ENCODE measurements around the gene RBBP8. TPM values are rescaled to one million over a fixed set of nuclear protein-coding genes. Genes with fewer than 3 reads are reported as not detected.
"Not testable (repeated sequence)": the region's sequence is repeated elsewhere in the genome, so short reads cannot be mapped to it uniquely, and the experiment has no call there.

RBBP8 gene
- total RNA-seq, 1 donor from 2014 or later, result 6.1 TPM

DNA sequence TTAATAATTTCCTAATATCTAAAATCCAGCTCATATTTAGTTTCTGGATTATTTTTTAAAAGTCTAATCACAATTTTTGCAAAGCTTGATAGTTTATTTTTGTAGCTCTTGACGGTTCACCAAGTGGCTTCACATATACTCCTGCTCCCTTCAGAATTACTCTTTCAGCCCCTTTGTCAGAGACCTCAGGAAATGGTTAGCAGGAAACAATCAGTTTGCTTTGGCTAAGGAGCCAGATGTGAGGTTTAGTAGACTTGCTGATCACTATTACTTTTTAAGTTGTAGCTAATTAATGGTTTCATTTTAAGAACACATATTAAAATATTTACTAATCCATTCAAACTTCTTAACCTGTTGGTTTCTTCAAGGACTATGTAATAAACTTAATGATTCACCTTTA is 2.3 kb downstream of the RBBP8 start:
- ATAC-seq (no peak), DNase-seq (no peak)
- intact Hi-C loops (cut with micrococcal nuclease), result no loop called here

DNA sequence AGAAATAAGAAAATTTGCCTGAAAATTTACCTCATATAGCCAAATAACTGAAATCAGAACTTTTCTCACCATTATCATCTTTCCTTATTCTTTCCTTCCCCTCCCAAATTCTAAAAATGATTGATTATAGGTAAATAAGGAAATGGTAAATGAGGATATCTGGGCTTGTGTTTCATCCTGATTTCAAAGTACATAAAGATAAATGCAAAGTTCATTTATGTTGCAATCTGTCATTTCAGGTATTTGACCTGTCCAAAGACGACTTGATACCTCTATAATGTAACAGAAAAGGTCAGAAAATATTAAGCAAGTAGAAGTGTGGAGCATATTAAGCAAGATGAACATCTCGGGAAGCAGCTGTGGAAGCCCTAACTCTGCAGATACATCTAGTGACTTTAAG is 3.4 kb downstream of the RBBP8 start:
- intact Hi-C loops (cut with micrococcal nuclease), result no loop called here

GRCh38 chr18:22939649-22940048 is 6.5 kb downstream of the RBBP8 start:
- DNase-seq, result no peak
- ATAC-seq, result no peak
- intact Hi-C loops (cut with micrococcal nuclease), result no loop called here

More for the DNA sequence above, 3.4 kb downstream of the RBBP8 start:
- ATAC-seq, result no peak
- DNase-seq, result no peak

GRCh38 chr18:22943847-22944246 is 10.7 kb downstream of the RBBP8 start:
- ATAC-seq (no peak), DNase-seq (no peak)
- intact Hi-C loops (cut with micrococcal nuclease), result no loop called here

- intact Hi-C loops (cut with micrococcal nuclease), result no loop called here
- ATAC-seq (no peak), DNase-seq (no peak)
Observed at GRCh38 chr18:22946217-22946616, 13.1 kb downstream of the RBBP8 start.

DNA sequence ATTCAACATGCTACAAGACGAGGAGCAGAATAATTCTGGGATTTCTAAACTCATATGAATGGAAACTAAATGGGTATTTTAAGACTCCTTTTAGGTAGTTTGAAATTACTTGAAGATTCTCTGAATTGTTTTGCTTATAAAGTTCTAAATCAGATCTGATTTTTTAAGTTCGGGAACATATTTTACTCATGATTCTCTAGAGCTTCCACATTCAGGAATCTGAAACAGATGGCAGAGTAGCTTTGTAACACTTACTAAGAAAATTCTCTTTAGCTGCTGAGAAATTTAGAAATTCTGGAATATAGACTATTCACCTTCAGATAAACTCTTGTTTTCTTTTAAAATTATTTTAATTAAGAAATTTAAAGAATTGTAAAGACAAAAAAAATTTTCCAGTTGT is 13.7 kb downstream of the RBBP8 start:
- ATAC-seq (no peak), DNase-seq (no peak)
- intact Hi-C loops (cut with micrococcal nuclease), result no loop called here

- DNase-seq (no peak), ATAC-seq (no peak)
- intact Hi-C loops (cut with micrococcal nuclease), result no loop called here
Observed at GRCh38 chr18:22951823-22952222, 18.7 kb downstream of the RBBP8 start.

DNA sequence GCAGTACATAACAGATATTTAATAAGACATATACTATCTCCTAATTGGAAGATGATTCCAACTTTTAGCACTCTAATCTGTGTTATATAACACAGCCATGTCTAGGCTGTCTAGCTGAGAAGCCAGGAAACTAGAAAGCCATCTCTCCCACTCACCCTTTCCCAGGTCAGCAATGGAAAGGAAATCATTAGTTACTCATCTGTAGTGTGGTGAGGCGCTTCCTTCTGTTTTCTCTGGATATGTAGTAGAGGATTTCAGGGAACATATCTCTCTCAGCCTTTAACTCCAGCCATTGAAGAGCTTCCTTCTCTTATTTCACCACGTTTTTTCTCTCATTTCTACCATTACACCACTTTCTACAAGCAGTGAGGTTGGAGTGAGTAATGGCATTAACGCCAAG is 19.4 kb downstream of the RBBP8 start:
- DNase-seq (no peak), ATAC-seq (no peak)
- intact Hi-C loops (cut with micrococcal nuclease), result no loop called here

DNA sequence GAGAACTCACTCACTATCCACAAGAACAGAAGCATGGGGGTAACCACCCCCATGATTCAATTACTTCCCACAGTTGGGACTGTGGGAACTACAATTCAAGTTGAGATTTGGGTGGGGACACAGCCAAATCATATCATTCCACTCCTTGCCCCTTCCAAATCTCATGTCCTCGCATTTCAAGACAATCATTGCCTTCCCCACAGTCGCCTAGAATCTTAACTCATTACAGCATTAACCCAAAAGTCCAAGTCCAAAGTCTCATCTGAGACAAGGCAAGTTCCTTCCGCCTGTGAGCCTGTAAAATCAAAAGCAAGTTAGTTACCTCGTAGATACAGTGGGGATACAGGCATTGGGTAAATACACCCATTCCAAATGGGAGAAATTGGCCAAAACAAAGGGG is 20.9 kb downstream of the RBBP8 start:
- not testable (repeated sequence) for ATAC-seq

DNA sequence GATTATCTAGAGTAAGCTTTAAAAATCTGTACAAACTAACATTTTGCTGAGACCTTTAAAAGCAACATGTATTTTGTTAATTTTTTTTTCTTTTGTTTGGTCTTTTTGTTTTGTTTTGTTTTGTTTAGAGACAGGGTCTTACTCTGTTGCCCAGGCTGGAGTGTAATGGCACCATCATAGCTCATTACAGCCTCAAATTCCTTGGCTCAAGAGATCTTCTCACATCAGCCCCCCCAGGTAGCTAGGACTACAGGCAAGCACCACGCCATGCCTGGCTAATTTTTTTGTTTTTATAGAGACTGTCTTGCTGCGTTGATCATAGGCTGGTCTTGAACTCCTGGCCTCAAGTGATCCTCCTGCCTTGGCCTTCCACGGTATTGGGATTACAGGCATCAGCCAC is 23.1 kb downstream of the RBBP8 start:
- intact Hi-C loops (cut with micrococcal nuclease), result no loop called here
- DNase-seq, result no peak
- no peak for ATAC-seq

More for the DNA sequence above, 20.9 kb downstream of the RBBP8 start:
- intact Hi-C loops (cut with micrococcal nuclease); DNase-seq: not testable (repeated sequence)

GRCh38 chr18:22961156-22961555 is 28.0 kb downstream of the RBBP8 start:
- DNase-seq (no peak), ATAC-seq (no peak)
- intact Hi-C loops (cut with micrococcal nuclease), result no loop called here

GRCh38 chr18:22962004-22962403 is 28.9 kb downstream of the RBBP8 start:
- ATAC-seq (no peak), DNase-seq (no peak)
- intact Hi-C loops (cut with micrococcal nuclease), result no loop called here

DNA sequence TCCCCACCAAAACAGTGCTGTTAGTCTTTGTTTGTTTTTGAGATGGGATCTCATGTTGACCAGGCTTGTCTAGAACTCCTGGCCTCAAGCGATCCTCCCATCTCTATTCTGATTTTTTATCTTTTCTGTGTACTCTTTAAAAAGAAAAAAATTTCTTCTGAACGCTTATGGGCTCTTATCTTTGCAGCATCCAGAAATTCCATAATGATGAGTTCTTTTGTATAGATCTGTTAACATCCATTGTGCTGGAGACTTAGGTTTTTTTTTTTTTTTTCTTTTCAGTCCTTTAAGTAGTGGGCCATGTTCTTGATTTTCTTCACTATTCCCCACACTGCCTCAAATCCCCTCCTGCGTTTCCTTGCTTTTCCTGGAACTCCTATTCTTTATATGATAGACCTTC is 31.0 kb downstream of the RBBP8 start:
- no peak for ATAC-seq
- no peak for DNase-seq
- intact Hi-C loops (cut with micrococcal nuclease), result no loop called here

DNA sequence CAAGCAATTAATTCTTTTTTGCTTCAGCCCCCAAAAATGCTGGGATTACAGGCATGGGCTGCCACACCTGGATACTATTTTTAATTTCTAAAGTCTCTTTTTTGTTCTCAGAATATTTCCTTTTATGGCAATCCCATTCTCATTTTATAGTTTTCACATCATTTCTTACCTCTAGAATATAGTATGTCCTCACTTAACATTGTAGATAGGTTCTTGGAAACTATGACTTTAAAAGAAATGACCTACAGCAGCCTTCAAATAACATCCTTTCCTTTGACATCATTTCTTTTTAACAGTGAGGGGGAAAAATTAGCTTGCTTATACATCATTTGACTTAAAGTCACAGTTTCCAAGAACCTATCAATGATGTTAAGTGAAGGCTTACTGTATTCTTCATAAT is 31.6 kb downstream of the RBBP8 start:
- intact Hi-C loops (cut with micrococcal nuclease), result no loop called here

GRCh38 chr18:22971038-22971437 is 37.9 kb downstream of the RBBP8 start:
- intact Hi-C loops (cut with micrococcal nuclease), result no loop called here
- DNase-seq, result no peak
- ATAC-seq, result no peak

More for the DNA sequence above, 31.6 kb downstream of the RBBP8 start:
- no peak for DNase-seq
- ATAC-seq, result no peak

GRCh38 chr18:22974001-22974400 is 40.9 kb downstream of the RBBP8 start:
- ATAC-seq (no peak), DNase-seq (no peak)
- intact Hi-C loops (cut with micrococcal nuclease), result no loop called here

GRCh38 chr18:22974707-22975106 is 41.6 kb downstream of the RBBP8 start:
- ATAC-seq, result no peak
- intact Hi-C loops (cut with micrococcal nuclease), result no loop called here
- no peak for DNase-seq

DNA sequence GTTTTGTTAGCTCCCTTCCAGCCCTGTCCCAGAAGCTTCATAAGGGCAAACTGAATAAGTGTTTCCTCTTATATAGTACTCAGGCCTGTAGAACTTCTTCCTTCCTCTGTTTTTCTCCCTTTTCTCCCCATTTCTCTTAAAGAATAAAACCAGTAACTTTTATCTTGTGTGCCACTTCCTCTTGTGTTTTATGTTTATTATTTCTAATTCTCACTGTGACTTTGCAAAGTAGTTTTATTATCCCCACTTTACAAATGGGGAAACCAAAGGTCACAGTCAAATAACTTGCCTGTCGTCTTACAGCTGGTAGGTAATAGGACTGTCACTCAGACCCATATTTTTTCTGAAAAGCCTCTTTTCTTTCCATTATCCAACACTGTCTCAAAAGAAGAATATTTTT is 42.4 kb downstream of the RBBP8 start:
- intact Hi-C loops (cut with micrococcal nuclease), result no loop called here
- ATAC-seq, result no peak
- DNase-seq, result no peak

DNA sequence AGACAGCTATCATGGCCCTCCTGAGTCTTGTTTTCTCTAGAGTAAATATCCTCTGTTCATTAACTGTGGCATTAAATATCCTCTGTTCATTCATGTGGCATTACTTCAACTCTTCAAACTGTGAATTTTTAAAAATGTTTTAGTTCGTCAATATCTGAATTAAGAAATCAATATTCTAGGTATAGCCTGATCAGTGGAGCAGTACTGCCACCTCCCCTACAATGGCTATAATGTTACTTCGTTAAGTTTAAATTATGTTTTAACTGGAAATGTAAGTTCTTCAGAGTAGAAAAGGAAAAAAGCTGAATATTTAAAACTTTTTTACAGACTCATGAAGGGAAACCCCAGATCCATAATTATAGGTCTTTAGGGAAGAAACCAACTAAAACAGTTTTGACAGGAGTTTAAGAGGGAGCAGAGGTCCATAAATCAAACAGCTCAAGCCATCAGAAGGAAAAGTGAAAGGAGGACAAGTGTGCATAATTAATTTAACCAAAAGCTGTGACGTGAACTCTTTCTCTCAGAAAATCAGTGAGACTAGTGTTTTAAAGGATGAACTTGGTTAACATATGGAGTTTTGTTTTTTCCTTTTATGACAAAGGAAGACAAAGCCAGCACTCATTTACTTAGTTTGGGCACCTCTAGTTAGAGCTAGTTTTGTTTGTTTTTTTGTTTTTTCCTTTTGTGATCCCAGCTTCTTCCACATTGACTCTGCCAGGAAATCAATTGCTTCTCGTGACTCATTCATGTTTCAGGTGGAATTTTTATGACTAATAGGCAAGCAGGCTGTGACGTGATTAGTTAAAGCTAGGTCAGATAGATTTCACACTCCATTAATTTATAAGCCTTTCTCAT is 44.9 kb downstream of the RBBP8 start:
- intact Hi-C loops (cut with micrococcal nuclease), result no loop called here
- no peak for ATAC-seq
- no peak for DNase-seq

DNA sequence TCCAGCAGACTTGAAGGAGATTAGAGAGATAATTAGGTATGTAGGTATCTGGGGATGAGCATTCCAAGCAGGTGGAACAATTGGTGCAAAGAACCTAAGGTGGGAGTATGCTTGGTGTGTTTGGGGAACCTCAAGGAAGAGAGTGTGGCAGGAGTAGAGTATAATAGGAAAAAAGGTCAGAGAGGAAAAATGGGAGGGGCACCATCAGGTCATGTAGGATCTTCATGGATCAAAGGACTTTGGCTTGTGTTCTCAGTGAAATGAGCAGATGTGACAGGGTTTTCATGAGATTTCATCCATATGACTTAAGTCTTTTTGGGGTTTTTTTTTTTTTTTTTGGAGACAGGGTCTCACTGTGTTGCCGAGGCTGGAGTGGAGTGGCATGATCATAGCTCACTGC is 47.3 kb downstream of the RBBP8 start:
- intact Hi-C loops (cut with micrococcal nuclease), result loop anchor here (5.0 to 10.0 kb wide), 2 partner anchors 48 to 136 kb away; partner anchors contain the start of gene RBBP8
- DNase-seq, result no peak
- no peak for ATAC-seq
